Measurements from ENCODE around the gene CMTM8.

Gene CMTM8

GRCh38 chr3:32375596-32375930, 137.1 kb downstream of the CMTM8 start:
- no peaks in the 10 kb centered on the region for H3K27me3 ChIP-seq (ENCODE audit: insufficient read depth, low read length, poor library complexity)
- H3K4me1 ChIP-seq (ENCODE audit: insufficient read depth, low read length) = peaks cover 28% of the 10 kb centered on the region
- ATAC-seq (ENCODE audit: insufficient read depth, low read depth) (no peak), DNase-seq (no peak)
- H3K4me3 ChIP-seq (ENCODE audit: low read depth in 1 of 2, low read length in 2 of 2) = no peak overlapping the region
- no peaks in the 10 kb centered on the region for H3K79me2 ChIP-seq (ENCODE audit: insufficient read depth, low read length)
- H2AFZ ChIP-seq (ENCODE audit: low read depth, low read length) = no peak overlapping the region
- H3K9ac ChIP-seq (ENCODE audit: low read depth, low read length) = no peak overlapping the region
- no peaks in the 10 kb centered on the region for H3K36me3 ChIP-seq (ENCODE audit: insufficient read depth, low read length)
- H3K4me2 ChIP-seq (ENCODE audit: insufficient read depth, low read length) = no peak overlapping the region
- H3K27ac ChIP-seq (ENCODE audit: low read length) = no peak overlapping the region
- TF ChIP-seq CTCF (IDR thresholded peaks at IDR 0.05; ENCODE audit: borderline replicate concordance, extremely low read depth, low read length, poor library complexity, severe bottlenecking) = no peak
- TF ChIP-seq EZH2 (IDR thresholded peaks at IDR 0.05; ENCODE audit: borderline replicate concordance, low read depth, low read length, severe bottlenecking) = no peak
- no peaks in the 10 kb centered on the region for H3K9me3 ChIP-seq (ENCODE audit: insufficient read depth, low read length, severe bottlenecking)
- H4K20me1 ChIP-seq (ENCODE audit: insufficient read depth, low read length) = no peaks in the 10 kb centered on the region

GRCh38 chr3:32376115-32376514, 137.6 kb downstream of the CMTM8 start:
- ATAC-seq (ENCODE audit: insufficient read depth, low read depth) = no peak
- TF ChIP-seq CTCF (IDR thresholded peaks at IDR 0.05; ENCODE audit: borderline replicate concordance, extremely low read depth, low read length, poor library complexity, severe bottlenecking) = no peak
- TF ChIP-seq EZH2 (IDR thresholded peaks at IDR 0.05; ENCODE audit: borderline replicate concordance, low read depth, low read length, severe bottlenecking) = no peak
- no peak overlapping the region for H2AFZ ChIP-seq (ENCODE audit: low read depth, low read length)
- no peak overlapping the region for H3K4me2 ChIP-seq (ENCODE audit: insufficient read depth, low read length)
- no peaks in the 10 kb centered on the region for H4K20me1 ChIP-seq (ENCODE audit: insufficient read depth, low read length)
- no peaks in the 10 kb centered on the region for H3K27me3 ChIP-seq (ENCODE audit: insufficient read depth, low read length, poor library complexity)
- no peak for DNase-seq
- H3K9ac ChIP-seq (ENCODE audit: low read depth, low read length) = no peak overlapping the region
- H3K36me3 ChIP-seq (ENCODE audit: insufficient read depth, low read length) = no peaks in the 10 kb centered on the region
- H3K27ac ChIP-seq (ENCODE audit: low read length) = no peak overlapping the region
- peaks cover 23% of the 10 kb centered on the region for H3K4me1 ChIP-seq (ENCODE audit: insufficient read depth, low read length)
- H3K9me3 ChIP-seq (ENCODE audit: insufficient read depth, low read length, severe bottlenecking) = no peaks in the 10 kb centered on the region
- H3K4me3 ChIP-seq (ENCODE audit: low read depth in 1 of 2, low read length in 2 of 2) = no peak overlapping the region
- H3K79me2 ChIP-seq (ENCODE audit: insufficient read depth, low read length) = no peaks in the 10 kb centered on the region

- Histone ChIP-seq H3K4me2 (ENCODE audit: insufficient read depth, low read length) (no peak overlapping the region), H3K79me2 (ENCODE audit: insufficient read depth, low read length) (no peaks in the 10 kb centered on the region), H3K9me3 (ENCODE audit: insufficient read depth, low read length, severe bottlenecking) (no peaks in the 10 kb centered on the region), H3K36me3 (ENCODE audit: insufficient read depth, low read length) (no peaks in the 10 kb centered on the region), H4K20me1 (ENCODE audit: insufficient read depth, low read length) (no peaks in the 10 kb centered on the region), H2AFZ (ENCODE audit: low read depth, low read length) (no peak overlapping the region), H3K4me3 (ENCODE audit: low read depth in 1 of 2, low read length in 2 of 2) (no peak overlapping the region), H3K27me3 (ENCODE audit: insufficient read depth, low read length, poor library complexity) (no peaks in the 10 kb centered on the region), H3K27ac (ENCODE audit: low read length) (no peak overlapping the region), H3K4me1 (ENCODE audit: insufficient read depth, low read length) (peaks cover under 1% of the 10 kb centered on the region; the same call in 1 of the 2 replicates), H3K9ac (ENCODE audit: low read depth, low read length) (no peak overlapping the region)
- no peak for DNase-seq
- no peak for ATAC-seq (ENCODE audit: insufficient read depth, low read depth)
- TF ChIP-seq EZH2 (IDR thresholded peaks at IDR 0.05; ENCODE audit: borderline replicate concordance, low read depth, low read length, severe bottlenecking) = no peak
- TF ChIP-seq CTCF (IDR thresholded peaks at IDR 0.05; ENCODE audit: borderline replicate concordance, extremely low read depth, low read length, poor library complexity, severe bottlenecking) = no peak
These were observed 141.5 kb downstream of the CMTM8 start for GRCh38 chr3:32379831-32380500.
